Measurements from ENCODE around the gene PLA2G2D. TPM values are rescaled to one million over a fixed set of nuclear protein-coding genes. Genes with fewer than 3 reads are reported as not detected.

PLA2G2D gene
- total and polyA plus RNA-seq, 9 of the 15 experiments (the other 6 are each of a cell fraction or from before 2014, with no cell fraction given), result not detected

DNA sequence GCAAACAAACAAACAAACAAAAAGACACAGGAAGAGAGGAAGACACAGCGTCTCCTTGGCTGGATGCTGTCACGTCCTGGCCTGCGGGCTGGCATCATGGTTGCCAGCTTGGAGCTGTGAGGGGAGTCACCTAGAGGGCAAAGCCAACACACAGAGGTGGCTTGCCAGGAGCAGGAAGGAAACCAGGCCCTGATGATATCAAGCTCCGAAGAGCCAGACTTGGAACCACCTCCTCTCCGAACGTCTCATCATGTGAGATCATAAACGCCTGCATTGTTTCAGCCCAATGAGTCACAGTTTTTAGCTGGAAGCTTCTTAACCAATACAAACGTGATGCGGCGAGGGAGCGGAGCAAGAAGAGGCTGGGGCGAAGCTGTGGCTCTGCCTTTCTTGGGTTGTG, 8.7 kb downstream of the PLA2G2D start (continued):
- TF ChIP-seq, protein P1, sequence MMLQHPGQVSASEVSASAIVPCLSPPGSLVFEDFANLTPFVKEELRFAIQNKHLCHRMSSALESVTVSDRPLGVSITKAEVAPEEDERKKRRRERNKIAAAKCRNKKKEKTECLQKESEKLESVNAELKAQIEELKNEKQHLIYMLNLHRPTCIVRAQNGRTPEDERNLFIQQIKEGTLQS (IDR thresholded peaks at IDR 0.05), result peak; percentile 46; the same call in 1 of the 2 replicates
- TF ChIP-seq, protein P1 (CRISPR knock-in tag; conservative IDR thresholded peaks at IDR 0.05), result no peak
- no peak for TF ChIP-seq ZNF408 (CRISPR knock-in tag; IDR thresholded peaks at IDR 0.05; ENCODE audit: low read depth)
- peak; percentile 77 for TF ChIP-seq FOSL1 (tag; conservative IDR thresholded peaks at IDR 0.05)
- TF ChIP-seq ZBTB1 (CRISPR knock-in tag; IDR thresholded peaks at IDR 0.05; ENCODE audit: borderline replicate concordance, low read depth), result no peak
- TF ChIP-seq TRIM28 (IDR thresholded peaks at IDR 0.05), result no peak
- TF ChIP-seq SOX6 (IDR thresholded peaks at IDR 0.05), result 0 out of 2 replicates have a peak, but pooled peaks have one; percentile 33
- TF ChIP-seq RBM39 (optimal IDR thresholded peaks at IDR 0.05; ENCODE audit: low read depth, low read length), result no peak
- no peak for TF ChIP-seq HNRNPH1 (optimal IDR thresholded peaks at IDR 0.05; ENCODE audit: low read depth, low read length)
- TF ChIP-seq, protein P2, sequence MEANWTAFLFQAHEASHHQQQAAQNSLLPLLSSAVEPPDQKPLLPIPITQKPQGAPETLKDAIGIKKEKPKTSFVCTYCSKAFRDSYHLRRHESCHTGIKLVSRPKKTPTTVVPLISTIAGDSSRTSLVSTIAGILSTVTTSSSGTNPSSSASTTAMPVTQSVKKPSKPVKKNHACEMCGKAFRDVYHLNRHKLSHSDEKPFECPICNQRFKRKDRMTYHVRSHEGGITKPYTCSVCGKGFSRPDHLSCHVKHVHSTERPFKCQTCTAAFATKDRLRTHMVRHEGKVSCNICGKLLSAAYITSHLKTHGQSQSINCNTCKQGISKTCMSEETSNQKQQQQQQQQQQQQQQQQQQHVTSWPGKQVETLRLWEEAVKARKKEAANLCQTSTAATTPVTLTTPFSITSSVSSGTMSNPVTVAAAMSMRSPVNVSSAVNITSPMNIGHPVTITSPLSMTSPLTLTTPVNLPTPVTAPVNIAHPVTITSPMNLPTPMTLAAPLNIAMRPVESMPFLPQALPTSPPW (CRISPR knock-in tag; IDR thresholded peaks at IDR 0.05), result no peak
- TF ChIP-seq, protein P3, sequence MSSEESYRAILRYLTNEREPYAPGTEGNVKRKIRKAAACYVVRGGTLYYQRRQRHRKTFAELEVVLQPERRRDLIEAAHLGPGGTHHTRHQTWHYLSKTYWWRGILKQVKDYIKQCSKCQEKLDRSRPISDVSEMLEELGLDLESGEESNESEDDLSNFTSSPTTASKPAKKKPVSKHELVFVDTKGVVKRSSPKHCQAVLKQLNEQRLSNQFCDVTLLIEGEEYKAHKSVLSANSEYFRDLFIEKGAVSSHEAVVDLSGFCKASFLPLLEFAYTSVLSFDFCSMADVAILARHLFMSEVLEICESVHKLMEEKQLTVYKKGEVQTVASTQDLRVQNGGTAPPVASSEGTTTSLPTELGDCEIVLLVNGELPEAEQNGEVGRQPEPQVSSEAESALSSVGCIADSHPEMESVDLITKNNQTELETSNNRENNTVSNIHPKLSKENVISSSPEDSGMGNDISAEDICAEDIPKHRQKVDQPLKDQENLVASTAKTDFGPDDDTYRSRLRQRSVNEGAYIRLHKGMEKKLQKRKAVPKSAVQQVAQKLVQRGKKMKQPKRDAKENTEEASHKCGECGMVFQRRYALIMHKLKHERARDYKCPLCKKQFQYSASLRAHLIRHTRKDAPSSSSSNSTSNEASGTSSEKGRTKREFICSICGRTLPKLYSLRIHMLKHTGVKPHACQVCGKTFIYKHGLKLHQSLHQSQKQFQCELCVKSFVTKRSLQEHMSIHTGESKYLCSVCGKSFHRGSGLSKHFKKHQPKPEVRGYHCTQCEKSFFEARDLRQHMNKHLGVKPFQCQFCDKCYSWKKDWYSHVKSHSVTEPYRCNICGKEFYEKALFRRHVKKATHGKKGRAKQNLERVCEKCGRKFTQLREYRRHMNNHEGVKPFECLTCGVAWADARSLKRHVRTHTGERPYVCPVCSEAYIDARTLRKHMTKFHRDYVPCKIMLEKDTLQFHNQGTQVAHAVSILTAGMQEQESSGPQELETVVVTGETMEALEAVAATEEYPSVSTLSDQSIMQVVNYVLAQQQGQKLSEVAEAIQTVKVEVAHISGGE (CRISPR knock-in tag; IDR thresholded peaks at IDR 0.05), result no peak
- TF ChIP-seq BCOR (IDR thresholded peaks at IDR 0.05), result no peak
- TF ChIP-seq, protein P4, sequence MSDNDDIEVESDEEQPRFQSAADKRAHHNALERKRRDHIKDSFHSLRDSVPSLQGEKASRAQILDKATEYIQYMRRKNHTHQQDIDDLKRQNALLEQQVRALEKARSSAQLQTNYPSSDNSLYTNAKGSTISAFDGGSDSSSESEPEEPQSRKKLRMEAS (CRISPR knock-in tag; IDR thresholded peaks at IDR 0.05), result no peak
- TF ChIP-seq, protein P5, sequence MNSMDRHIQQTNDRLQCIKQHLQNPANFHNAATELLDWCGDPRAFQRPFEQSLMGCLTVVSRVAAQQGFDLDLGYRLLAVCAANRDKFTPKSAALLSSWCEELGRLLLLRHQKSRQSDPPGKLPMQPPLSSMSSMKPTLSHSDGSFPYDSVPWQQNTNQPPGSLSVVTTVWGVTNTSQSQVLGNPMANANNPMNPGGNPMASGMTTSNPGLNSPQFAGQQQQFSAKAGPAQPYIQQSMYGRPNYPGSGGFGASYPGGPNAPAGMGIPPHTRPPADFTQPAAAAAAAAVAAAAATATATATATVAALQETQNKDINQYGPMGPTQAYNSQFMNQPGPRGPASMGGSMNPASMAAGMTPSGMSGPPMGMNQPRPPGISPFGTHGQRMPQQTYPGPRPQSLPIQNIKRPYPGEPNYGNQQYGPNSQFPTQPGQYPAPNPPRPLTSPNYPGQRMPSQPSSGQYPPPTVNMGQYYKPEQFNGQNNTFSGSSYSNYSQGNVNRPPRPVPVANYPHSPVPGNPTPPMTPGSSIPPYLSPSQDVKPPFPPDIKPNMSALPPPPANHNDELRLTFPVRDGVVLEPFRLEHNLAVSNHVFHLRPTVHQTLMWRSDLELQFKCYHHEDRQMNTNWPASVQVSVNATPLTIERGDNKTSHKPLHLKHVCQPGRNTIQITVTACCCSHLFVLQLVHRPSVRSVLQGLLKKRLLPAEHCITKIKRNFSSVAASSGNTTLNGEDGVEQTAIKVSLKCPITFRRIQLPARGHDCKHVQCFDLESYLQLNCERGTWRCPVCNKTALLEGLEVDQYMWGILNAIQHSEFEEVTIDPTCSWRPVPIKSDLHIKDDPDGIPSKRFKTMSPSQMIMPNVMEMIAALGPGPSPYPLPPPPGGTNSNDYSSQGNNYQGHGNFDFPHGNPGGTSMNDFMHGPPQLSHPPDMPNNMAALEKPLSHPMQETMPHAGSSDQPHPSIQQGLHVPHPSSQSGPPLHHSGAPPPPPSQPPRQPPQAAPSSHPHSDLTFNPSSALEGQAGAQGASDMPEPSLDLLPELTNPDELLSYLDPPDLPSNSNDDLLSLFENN (IDR thresholded peaks at IDR 0.05; ENCODE audit: low read depth in 2 of 2, low read length in 2 of 2), result no peak
